GM04504 (cell line): Measurements from ENCODE around the gene OR8D2.

Experiments used
- DNase-seq: peaks from one replicate; pipeline ENCODE4 v3.0.0-alpha.2; 2012; ENCODE audit warnings: low read depth

OR8D2 gene

GRCh38 chr11:124320097-124320496 lies at the start of gene OR8D2:
OR8D2 (minus strand) TSS chr11:124320197; CDS start chr11:124320197, 0 bp downstream.
- no peak for DNase-seq

GRCh38 chr11:124359566-124359965 lies 39.6 kb upstream of the OR8D2 start:
- DNase-seq, result no peak

- DNase-seq, result no peak
Observed at GRCh38 chr11:124346311-124346955, 26.4 kb upstream of the OR8D2 start.

DNA sequence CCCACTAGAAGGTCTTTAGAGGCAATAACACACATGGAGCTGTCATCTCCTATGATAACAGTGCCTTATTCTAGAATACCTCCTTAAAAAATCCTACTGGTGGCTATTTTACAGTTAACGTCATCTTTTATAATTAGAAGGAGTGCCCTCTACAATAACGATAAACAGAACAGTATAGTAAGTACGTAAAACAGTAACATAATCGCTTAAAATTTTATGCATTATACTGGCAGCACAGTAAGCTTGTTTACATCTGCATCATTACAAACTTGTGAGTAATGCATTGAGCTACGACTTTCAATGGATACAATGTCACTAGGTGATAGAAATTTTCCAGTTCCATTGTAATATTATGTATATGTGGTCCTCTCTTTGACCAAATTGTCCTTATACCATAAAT lies 24.3 kb upstream of the OR8D2 start:
- no peak for DNase-seq

DNA sequence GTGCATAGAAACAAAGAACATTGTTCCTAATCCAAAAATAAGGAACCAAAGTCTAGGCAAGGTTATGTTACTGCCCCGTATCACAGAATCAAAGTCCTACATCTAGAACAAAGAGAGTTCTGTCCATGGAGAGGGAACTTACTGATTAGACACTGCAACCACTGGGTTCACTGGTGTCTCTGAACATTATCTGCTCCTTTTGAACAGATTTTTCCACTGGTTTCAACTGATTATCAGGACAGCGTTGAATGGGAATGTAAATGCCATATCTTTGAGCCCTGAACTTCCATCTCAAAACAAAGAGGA lies 20.1 kb upstream of the OR8D2 start:
- no peak for DNase-seq

- no peak for DNase-seq
Observed at GRCh38 chr11:124339396-124340141, 19.6 kb upstream of the OR8D2 start.

GRCh38 chr11:124331873-124332272 lies 11.9 kb upstream of the OR8D2 start:
- no peak for DNase-seq

DNA sequence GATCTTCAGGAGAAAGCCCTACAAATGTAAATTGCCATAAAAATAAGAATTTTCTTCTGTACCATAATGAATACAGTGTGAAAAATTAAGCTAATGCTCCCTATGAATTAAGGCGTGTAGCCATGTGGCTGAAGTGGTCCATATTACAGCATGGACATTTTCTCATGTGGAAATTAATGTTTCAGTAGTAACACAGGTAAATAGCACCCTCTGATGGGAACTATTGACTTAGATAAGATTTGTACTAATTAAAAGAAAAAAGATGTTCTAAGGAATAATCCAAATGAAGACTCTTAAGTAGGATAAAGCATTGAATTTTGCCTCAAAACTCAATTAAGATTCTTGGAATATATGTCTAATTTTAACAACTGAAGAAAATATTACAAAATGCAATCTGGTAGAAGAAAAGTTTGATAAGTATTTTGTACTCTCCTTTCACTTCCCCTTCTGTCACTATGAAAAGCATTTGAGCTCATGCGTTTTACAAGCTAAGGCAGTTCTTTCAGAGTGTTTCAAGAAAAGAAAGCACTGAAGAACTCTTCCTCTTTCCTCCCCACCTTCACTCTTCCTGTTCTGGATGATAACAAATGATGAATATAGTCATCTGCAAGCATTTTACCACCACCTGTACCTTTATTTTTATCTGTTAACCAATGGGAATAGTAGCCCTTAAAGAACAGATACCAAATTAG lies 9.9 kb upstream of the OR8D2 start:
- no peak for DNase-seq

DNA sequence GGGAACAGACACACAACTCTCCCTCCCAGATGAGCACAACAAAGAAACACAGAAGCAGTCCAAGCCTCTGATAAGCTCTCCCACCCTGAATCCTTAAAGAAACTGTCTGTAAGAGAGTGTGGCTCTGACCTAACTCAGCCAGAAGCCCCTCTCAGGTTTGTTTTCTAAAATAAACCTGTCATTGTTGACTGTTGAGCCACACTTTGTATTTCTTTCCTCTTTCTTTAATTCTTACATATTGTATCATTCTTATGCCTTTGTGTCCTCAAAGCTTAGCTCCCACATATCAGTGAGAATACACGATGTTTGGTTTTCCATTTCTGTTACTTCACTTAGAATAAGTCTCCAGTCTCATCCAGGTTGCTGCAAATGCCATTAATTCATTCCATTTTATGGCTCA lies 7.8 kb upstream of the OR8D2 start:
- DNase-seq, result no peak

DNA sequence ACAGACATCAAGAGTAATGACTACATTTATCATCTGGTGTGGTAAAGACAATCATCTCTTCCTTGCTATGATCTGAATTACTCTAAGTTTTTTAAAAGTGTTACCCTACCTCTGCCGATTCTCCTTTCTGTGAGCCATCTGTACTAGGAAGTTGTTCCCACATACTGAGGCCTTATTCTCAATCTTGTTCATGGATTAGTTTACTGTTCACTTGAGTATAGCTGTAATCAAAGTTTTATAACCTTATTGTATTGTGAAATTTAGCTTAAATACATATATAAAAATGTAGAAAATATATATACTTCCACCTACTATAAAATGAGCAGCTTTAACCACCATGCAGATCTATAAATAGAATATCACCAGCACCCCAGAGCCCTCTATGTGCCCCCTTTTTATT lies 2.4 kb upstream of the OR8D2 start:
- no peak for DNase-seq

GRCh38 chr11:124315052-124315451 lies 4.9 kb downstream of the OR8D2 start:
- DNase-seq, result no peak

DNA sequence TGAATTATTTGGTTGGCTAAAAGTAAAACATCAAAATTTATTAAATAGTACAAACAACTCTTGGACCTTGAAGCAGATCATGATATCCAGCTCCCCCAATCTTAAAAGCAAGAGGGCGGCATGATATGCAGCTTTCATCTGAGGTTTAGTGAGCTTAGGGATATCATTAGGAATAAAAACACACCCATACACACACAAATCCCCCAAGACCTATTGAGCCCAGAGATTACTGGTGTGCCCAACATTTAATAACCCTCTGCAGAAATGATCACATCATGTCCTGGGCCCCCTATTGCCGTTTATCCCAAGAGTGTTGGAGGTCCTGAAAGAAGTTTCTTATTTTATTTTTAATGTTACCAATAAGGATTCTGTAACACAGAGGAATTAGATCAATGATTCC lies 6.1 kb downstream of the OR8D2 start, which contains the start of gene OR8D1:
Gene OR8D1, minus strand, starts transcription at position 101 of the 400 bp plus-strand sequence. CDS start 3,183 bp downstream, outside the sequence.
- no peak for DNase-seq

GRCh38 chr11:124313131-124313530 lies 6.9 kb downstream of the OR8D2 start:
- DNase-seq, result no peak

DNA sequence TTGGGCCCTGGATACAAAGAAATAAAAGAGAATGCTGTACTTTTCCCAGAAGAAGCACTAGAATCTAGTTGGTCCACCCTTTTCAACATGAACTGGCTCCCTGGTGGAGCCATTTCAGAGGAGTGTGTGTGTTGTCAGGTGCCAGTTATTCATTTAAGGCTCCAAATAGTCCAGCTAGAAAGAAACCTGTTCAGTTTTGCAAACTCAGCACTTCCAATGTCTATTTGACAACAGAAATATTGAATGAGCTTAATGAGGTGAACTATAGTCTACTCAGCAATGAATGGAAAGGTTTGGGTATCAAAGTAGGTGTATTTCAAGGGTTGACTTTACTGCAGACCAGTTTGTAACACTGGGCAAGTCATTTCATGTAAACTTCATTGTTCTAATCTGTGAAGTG lies 8.3 kb downstream of the OR8D2 start:
- DNase-seq, result no peak

- no peak for DNase-seq
Observed at GRCh38 chr11:124311269-124311668, 8.7 kb downstream of the OR8D2 start.

DNA sequence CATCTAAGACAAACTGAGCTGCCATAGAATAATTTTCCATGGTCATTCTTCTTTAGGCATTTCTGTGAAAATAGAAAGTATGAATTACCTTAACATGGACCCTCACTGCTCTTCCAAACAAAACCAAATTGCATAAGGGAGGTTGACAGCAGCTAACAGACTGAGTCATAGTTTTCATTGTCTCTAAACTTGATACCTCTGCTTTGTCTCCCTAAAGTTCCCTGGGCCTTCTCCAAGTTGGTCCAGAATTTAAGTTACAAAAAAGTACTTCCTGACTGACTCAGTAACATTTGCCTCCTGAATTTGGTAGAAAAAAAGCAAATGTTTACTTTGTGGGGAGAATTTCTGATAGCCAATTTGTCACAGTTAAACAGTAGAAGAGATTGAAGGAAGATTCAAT lies 9.3 kb downstream of the OR8D2 start:
- DNase-seq, result no peak

DNA sequence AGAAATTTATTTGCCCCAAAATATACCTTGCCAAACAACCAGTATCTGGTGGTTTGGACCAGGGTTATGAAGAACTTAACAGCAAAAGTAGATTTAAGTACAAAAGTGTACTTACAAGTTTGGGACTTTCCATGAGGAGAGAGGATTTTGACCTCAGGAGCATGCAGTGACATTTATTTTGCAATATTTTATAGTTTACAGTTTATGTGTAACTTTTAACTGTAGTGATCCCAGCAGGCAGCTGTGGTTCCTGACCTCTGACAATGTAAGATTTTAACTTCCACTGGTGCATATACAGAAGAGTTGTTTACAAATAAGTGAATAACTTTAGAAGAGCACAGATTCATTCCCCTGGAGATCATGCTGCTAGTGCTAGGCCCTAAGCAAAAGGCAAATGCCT lies 12.9 kb downstream of the OR8D2 start:
- DNase-seq, result no peak

DNA sequence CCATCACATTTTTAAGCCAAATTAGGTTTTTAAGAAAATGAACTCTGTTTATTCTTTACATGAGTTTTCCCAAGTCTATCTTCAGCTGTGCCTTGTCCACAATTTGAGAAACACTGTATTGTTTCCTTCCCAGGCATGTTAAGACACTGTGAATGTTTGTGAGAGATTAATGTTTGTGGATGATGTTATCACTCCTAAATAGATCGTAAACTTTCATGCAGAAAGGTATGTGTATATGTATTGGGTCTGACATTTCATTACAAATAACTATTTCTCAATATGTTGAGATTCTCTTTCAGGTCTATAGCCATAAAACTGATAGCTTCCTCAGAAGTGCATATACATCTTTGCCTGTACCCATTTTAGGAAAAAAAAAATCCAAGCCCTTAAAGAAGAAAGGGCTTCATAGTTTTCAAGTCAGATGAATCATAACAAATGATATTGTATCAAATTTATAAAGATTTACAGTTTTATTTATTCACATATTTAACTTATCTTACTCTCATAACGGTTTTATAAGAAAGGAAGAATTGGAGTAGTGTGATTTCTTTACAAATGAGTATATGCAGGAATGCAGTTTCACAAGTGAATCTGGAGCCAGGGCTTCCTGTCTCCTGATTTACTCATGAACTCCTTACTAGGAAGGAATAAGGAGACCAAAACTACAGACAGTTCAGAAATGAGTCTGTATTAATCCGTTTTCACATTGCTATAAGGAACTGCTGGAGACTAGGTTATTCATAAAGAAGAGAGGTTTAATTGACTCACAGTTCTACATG lies 17.5 kb downstream of the OR8D2 start:
- no peak for DNase-seq

DNA sequence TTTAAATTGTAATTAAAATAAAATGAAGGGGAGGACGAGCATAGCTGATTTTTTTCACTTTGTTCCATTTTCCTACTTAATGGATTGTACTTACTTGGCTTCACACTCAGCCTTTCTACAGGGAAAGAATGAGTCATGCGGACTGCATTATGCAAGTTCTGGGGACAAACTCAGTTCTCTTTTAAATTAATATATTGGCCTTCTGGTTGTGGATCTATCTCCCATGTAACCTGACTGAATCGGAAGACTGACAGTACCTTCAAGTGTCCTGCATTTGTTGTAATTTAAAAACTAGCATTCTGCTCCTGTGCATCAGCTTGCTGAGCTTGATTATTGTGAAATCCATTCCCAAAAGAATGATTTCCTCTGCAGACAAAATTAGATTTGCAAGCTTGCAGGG lies 18.4 kb downstream of the OR8D2 start:
- DNase-seq, result no peak

- no peak for DNase-seq
Observed at GRCh38 chr11:124297921-124298320, 22.1 kb downstream of the OR8D2 start.

DNA sequence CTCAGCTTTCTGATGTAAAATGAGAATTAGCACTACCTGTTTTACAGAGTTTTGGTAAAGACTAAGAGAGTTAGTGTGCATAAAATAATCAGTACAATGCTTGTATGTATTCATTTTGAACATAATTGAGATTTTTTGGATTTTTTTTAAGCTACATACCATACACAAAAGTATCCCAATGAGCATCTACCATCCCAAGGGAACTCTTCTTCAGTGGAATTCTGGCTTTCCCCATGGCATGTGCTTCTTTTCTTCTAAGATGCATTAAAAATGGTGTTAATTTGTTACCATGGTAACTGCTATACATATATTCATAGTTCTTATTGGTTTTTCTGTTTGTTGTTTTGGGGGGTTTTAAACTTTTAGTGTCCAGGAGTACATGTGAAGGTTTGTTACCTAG lies 24.0 kb downstream of the OR8D2 start:
- DNase-seq, result no peak

DNA sequence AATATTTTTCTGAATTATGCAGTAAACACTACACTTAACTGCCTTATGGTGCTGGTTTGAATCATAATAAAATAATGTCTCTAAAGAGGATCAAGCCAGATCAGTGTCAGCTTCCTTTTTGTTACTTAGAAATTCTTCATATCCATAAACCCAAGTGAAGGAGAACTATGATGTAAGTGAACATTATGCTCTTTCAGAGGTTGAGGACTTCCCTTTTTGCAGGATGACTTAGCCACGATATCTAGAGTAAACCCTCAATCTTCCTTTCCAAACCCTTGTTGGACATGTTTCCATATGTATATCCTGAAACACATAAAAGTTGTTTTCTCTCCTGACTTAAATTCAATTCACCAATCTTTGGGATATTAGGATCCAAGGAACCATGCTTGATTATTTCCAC lies 25.3 kb downstream of the OR8D2 start:
- no peak for DNase-seq
